ENCODE results near the gene LDLRAP1.

Gene LDLRAP1

DNA sequence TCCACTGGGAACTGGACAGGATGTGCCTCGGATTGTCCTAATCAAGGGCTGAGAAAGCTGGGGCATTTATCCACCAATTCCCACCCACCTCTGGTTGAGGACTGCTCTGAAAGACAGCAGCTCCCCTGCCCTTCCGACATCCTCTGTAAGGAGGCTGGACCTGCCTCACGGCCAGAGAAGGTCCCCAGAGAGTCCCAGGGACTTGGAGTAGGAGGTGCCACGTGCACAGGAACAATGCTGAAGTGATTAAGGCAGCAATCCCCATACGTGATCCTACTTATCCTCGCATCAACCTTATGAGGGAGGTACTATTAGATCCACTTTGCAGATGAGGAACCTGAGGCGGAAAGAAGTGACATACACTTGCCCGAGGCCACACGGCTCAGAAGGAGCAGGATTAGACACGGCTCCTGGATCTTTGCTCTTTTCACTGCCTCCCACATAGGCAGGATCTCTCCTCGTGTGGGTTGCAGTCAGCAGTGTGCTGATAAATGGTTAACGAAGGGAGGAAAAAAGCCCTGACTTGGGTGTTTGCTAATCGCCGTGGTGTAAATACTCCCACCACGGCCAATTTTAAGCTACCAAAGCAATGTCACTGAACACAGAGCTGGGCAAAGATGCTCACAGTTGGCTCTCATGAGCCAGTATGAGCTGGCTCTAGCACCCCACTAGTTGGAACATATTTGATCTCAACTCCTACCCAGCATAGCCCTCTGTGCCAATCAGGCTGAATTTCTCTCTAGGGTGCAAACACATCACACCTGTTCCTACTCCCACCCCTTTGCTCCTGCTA, 18.6 kb upstream of the LDLRAP1 start:
- DNase-seq = no peak

DNA sequence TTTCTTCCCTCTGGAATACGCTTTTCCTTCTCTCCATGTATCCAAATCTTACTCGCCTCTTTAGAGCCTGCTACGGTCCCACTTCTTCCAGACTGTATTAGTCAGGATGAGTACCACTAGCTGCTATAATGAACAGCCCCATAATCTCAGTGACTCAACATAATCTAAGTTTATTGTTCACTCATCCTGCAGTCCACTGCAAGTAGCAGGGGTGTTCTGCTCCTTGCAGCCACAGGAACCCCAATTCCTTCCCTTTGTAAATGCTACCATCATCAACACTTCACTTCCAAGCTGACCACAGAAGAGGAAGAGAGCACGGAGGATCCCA, 18.1 kb upstream of the LDLRAP1 start:
- no peak for DNase-seq

DNA sequence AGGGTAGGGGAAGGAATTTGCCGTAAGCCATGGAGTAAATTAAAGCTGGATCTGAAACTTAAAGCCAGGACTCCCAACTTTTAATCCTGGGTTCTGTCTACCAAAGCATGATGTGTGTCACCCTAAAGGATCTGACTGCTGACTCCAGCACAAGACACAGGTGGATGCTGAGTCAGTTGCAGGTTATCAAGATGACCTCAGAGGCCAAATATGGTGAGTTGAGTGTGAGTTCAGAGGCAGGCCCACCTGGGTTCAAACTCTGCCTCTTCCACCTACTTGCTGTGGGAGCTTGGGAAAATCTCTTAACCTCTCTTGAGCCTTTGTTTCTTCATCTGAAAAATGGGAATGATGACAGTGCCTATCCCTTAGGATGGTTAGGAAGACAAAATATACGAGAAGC, 16.7 kb upstream of the LDLRAP1 start:
- DNase-seq = no peak

DNA sequence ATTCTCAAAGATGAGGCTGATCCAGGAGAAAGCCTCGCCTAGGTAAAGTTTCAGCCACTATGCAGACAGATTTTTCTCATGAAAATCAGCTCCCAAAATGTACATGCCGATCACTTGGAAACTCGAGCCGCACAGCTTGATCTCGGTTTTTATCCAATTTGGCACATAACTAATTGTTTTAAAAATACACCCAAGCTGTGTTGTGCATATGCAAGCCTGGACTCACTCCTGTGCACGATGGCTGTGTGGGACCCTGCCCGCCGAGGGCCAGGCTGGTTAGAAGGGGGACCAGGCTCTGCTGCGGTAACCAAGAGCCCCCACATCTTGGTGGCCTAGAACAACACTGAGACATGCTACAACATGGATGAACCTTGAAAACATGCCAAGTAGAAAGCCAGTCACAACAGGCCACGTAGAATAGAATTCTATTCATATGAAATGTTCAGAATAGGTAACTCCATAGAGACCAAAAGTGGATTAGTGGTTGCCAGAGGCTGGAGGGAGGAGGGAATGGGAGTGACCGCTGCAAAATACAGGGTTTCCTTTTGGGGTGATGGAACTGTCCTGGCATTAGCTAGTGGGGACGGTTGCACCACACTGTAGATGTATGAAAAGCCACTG, 16.1 kb upstream of the LDLRAP1 start:
- no peak for DNase-seq

DNA sequence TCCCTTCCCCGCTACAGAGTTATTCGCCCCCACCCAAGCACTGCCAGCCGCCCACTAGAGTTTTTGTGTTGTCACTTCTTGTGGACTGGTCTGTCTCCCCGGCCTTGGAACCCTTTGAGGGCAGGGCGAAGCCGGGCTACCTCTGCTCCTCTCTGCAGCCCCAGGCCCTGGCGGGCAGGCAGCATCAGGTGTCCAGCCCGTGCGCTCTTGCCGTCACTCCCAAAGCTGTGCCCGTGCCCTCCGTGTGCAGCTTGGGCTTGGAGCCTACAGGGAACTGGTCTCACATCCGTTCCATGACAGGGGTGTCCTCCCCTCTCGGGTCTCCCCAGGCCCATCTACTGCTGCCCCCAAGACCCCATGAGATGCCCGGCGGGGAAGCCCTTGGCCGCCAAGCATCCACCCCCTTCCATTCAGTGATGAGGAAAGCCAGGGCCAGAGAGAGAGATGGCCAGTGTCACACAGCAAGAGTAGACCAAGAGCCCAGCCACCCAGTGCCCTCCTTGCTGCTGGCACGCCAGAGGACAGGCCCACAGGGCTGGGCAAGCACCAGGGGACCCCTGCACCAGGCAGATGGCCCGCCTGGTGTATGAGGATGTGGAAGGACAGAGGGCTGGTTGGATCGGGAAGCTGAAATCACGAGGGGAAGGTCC, 15.3 kb upstream of the LDLRAP1 start:
- no peak for DNase-seq

DNA sequence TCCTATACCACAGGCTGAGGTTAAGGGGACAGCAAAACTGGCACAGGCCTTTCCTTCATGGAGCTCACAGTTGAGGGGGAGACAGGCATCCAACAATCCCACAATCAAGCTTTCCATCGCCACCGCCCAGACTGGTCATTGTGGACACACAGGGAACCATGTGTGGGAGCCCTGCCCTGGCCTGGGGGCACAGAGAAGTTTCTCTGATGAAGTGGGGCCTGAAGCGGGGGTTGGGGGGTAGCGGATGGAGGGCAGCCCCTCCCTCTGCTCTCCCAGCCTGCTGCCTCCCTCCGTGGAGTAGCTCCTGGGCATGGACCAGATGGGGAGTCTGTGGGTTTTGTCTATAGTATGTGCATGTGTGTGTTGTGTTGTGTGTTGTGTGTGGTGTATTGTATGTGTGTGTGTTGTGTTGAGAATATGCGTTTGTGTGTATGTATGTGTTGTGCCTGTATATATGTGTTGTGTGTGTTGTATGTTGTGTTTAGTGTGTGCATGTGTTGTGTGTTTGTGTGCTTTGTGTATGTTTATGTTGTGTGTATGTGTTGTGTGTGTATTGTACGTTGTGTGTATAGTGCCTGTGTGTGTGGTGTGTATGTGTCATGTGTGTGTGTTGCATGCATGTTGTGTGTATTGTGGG, 14.4 kb upstream of the LDLRAP1 start:
- no peak for DNase-seq

DNA sequence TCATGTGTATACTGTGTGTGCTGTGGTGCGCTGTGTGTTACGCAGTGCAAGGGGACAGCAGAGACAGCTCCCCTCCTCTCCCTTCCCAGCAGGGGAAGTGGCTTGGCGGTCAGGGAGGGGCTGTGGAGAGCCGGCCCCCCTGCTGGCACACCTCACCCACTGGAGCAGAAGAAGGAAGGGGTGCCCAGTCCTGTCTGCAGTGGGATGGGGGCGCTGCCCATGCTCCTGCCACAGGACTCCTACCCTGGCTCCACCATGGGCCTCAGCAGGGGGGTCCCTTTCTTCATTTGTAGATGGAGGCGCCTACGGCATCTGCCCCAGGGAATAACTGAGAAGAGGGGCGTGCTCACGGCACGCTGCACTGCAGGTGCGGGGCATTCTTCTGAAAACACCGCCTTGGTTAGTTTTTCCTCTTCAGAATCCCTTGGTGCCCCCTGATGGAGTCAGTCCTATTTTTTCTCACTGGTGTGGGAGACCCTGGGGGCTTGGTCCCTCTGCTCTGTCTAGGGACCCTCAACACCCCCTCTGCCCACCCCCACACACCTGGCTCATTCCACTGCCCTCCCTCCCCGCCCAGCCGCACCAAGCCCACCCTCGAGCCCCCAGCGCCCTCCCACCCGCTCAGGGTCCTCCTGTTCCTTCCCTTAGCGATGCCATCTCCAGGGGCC, 13.8 kb upstream of the LDLRAP1 start:
- no peak for DNase-seq

DNA sequence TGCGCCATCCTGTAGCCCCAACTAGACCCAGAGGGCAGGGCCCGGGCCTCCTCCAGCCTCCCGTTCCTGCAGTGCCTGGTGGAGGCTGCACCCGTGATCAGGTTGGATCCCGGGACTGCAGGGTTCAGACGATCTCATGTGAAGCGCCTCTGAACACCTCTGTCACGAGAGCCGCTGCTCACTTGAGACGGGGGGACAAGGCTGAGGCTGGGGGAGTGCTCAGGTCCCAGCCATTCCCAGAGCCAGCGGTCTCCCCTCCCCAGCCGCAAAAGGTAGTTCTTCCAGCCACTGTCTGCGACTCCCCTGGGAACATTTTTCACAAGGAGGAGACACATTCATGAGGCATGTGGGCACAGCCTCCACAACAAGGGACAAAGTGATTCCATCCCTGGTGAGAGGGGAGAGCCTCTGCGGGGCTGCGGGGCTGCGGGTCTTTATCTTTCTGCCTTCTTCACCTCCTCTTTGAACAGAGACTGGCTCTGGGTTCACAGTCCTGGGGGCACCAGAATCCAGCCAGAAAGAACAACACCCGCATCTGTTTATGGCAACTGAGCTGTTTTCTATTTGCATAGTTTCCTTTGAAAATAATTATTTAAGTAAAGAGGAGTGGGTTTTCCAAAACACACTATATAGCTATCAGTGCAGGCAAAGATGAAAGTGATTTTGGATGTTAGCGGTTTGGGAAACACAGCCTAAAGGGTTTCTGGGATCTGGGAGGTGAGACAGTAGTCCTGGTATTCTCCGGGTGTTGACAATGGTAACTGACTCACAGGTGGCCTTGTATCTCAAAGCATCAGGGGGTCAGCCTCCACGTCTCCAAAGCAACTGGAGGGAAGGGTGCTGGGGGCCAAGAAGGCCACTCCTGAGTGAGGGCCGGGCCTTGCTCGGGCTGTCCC, 13.0 kb upstream of the LDLRAP1 start:
- no peak for DNase-seq

DNA sequence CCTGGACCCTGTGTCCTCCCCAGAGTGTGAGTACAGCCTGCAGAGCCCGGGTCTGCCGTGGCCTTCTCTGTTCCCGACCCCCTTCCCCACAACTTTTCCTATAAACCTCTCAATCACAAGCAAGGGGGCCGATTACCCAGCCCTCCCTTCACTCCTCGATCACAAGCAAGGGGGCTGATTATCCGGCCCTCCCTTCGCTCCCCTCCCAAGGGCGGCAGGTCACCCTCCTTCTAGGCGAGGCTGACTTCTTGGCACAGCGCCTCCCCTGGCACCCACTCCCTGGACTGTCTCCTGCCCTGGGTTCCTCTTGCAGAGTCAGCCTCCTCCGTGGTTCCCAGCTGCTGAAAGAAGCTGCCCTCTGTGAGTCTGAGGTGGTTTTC, 12.3 kb upstream of the LDLRAP1 start:
- no peak for DNase-seq

DNA sequence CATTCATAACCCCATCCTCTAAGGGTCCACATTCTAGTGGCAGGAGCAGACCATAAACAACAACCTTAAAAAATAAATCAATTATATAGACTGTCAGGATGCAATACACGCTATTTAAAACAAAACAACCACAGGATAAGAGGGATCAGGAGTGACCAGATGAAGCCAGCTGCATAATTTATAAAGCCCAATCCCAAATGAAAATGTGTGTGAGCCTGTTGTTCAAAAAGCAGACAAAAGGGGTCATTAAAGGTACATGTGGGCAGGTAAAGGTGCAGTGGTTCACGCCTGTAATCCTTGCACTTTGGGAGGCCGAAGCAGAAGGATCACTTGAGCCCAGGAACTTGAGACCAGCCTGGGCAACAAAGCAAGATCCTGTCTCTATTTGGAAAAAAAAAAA, 10.4 kb upstream of the LDLRAP1 start:
- DNase-seq = no peak

DNA sequence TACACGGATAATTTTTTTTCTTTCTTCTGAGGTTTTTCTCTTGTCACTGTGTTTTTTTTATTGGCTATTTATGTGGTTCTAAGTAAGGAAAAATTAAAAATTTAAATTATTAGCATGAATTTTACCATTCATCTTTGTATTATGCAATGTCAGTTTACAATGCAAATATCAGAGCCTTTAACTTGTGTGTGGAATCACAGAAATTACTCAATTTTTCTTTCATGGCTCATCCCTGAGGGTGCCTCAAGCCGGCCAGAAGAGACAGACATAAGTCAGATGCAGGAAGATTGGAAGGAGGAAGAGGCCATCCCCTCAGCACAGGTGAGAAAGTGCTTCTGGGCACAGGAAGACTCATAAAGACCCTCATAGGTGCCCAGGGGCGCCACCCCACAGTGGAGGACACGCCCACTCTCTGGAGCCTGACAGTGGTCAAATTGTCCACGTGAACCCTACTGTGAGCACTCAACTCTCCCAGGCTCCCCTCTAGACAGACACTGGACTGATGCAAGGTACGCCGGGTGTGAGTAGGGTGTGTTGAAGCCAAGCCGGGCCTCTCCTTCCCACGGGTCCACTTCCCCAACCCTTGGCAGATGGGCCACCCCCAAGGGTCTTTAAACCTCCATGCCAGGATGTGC, 9.5 kb upstream of the LDLRAP1 start:
- DNase-seq = no peak

DNA sequence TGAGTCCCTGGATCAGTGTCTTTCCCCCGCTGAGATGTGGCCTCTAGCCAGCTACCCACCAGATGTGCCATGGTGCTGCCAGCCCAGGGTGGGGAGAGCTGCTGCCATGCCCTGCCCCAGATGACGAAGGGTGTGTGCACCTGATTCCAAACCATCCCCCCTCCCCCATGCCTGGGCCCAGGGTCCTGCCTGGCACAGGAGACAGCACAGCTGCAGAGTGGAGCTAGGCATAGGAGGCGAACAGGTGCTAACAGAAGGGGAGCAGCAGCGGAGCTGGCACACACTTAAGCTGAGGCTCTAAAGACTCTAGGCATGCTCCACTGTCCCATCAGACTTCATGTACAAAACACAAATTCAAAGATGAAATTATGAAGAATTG, 9.0 kb upstream of the LDLRAP1 start:
- no peak for DNase-seq

DNA sequence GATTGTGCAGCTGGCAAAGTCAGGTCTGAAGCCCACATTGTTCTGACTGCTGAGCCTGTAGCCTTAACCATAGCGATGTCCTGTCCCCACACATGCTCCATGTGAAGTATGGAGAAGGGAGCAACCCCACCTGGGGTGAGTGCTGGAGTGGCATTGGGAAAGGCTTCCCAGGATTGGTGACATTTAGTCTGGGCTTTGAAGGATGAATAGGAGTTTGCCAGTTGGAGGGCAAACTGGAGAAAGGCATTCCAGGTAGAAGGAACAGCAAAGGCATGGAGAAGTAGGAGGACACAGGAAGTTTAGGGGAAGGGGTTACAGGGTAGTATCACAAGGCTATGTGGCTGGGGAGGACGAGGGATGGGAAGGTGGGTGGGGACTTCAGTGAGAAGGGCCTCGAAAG, 7.3 kb upstream of the LDLRAP1 start:
- DNase-seq = no peak

DNA sequence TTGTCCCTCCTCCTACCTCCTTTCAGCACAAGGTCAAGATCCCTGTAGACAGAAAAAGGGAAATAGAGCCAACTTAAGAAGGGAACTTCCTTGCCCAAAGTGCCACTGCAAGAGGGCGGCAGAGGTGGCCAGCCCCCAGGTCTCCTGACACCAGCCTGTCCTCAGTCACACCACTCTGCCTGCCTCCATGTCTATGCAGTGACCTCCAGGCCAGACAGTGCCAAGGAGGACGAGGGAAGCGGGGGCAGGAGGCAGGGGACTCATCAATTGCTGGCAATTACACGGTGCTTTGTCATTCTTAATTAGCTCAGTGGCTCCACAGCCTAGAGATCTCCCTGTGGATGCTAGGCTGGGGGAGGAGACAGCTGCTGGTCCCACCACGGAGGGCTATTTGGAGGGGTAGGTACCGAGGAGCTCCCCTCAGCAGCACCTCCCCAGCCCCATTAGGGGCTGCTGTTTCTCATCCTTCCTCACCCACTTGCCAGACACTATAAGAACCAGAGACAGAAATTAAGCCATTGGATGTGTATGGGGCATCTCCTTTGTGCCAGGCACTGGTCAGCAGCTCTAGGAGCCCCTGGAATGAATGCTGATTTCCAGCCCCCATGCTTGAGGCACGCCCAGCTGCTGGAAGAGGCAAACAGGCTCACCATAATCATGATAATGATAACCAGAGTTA, 6.1 kb upstream of the LDLRAP1 start:
- DNase-seq = no peak

DNA sequence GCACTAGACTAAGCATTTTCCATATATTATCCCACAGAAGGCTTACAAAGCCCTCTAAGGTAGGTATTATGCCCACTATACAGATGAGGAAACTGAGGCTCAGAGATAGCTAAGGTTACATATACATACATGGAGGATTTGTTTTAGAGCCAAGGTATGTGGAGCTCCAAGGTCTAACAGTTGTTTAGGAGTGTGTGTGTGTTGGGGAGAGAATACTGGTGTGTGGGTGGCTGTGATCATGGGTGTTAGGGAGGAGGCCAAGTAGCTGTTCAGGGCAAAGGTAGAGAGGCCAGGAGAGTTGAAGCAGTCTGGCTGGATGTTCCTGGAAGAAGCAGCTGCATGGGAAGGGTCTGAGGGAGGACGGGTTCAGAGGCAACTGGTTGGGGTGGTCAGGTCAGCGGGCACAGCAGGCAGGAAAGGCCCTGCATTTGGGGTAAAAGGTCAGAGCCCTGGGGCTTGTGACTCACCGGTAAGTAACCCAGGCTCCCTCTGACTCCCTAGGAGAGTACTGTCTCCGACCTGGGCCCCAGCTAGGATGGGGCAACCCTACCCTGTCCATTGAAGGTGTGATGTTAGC, 5.1 kb upstream of the LDLRAP1 start:
- DNase-seq = no peak

DNA sequence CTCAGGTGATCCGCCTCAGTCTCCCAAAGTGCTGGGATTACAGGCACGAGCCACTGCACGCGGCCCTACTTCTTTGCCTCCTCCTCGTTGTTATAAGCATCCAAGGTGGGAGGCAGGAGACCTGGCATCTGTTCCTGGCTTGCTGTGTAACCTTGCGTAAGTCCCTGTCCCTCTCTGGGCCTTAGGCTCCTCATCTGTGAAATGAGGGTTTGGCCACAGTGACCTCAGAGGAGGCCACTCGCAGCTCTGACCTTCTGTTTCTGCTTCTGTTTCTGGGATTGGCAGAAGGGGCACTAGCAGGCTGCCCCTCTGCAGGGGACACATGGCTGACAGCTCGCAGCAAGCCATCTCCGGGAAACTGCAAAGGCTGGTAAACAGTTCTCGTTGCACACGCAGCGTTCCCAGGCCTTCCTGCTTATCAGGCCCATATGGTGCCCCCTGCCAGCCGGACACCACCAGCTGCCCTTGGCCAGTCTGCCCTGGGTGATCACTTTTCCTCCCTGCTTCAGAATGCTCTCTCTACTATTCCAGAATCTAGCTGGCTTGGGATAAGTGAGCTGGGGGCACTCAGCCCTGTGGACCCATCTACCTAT, 2.6 kb upstream of the LDLRAP1 start:
- no peak for DNase-seq

DNA sequence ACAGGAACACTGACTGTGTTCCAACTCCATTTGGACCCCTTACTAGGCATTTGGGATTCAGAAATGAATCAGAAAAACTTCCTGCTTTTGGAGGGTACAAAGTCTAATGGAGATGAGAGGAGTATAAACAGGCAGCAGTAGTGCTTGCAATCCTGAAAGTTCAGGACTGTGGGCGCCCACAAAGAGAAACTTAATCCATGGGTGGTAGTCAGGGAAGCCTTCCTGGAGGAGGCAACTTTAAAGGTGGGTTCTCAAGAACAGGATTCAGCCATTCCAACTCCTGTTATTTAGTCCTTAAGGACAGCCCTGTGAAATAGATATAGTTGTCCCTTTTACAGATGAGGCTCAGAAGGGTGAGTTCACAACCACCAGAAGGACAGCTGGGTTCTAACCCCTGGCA, 2.0 kb upstream of the LDLRAP1 start:
- DNase-seq = no peak

DNA sequence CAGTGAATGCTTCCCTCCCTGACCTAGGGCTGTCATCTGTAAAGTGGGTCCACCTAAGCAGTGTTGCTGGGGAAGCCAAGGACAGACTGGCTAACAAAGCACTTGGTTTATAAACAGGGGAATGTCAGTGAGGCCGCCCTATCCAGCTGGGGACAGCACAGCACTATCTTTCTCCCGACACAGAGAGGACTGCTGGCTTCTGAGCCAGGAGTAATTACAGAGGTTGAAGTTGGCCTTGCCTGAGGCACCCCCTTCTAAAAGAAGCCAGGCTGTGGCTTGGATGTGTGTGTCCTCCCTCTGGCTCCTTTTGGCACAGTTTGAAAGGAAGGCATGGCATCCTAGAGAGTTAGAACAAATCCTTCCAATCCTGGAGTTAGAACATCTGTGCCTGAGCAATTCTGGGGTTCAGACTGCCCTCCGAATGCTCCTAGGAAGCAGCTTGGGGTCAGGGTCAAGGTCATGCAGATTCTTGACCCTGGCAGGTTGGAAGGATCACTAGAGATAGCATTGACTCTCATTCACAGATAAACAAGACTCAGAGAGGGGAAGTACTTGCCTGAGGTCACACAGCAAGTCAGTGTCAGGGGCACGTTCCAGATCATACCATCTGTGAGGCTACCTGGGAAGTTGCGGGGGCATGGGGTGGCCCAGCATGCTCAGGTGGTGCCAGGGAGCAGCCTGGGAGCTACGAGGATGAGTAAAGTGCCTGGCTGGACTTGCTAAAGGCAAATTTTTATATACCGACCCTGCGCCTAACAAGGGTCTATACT, 1.3 kb upstream of the LDLRAP1 start:
- no peak for DNase-seq

DNA sequence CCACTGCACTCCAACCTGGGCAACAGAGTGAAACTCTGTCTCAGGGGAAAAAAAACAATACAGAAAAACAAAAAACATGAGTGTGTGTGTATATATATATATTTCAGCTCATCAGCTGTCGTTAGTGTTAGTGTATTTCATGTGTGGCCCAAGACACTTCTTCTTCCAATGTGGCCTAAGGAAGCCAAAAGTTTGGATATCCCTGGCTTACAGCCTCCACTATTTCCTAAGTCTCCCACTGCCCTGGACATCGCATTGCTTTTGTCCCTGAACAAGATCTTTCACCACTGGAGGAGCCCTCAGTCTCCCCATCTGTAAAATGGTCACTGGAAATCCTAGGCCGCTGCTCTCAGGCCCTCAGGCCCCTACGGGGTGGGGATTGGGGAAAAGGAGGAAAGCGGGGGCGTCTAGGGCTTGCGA, 391 bp upstream of the LDLRAP1 start:
- no peak for DNase-seq
